Fibroblast of mammary gland (primary cell): ENCODE measurements around the gene PLIN4.
"Not testable (repeated sequence)": the region's sequence is repeated elsewhere in the genome, so short reads cannot be mapped to it uniquely, and the experiment has no call there.

ENCODE experiments used
- DNase-seq: peaks from one replicate; pipeline ENCODE4 v3.0.0-alpha.2; 2010; ENCODE audit warnings: low read depth
- H3K4me3 ChIP-seq: 2 replicates; pipeline ENCODE4 v1.5.1; 2011; ENCODE audit warnings: low read depth, mild to moderate bottlenecking, low read length, moderate library complexity; ENCODE audit not compliant: control insufficient read depth
- CTCF ChIP-seq: conservative IDR thresholded peaks from 2 replicates; pipeline ENCODE4 v1.5.1; 2011; ENCODE audit warnings: low read depth, low read length, inconsistent platforms; ENCODE audit not compliant: control insufficient read depth, insufficient read depth

The PLIN4 gene, protein sequence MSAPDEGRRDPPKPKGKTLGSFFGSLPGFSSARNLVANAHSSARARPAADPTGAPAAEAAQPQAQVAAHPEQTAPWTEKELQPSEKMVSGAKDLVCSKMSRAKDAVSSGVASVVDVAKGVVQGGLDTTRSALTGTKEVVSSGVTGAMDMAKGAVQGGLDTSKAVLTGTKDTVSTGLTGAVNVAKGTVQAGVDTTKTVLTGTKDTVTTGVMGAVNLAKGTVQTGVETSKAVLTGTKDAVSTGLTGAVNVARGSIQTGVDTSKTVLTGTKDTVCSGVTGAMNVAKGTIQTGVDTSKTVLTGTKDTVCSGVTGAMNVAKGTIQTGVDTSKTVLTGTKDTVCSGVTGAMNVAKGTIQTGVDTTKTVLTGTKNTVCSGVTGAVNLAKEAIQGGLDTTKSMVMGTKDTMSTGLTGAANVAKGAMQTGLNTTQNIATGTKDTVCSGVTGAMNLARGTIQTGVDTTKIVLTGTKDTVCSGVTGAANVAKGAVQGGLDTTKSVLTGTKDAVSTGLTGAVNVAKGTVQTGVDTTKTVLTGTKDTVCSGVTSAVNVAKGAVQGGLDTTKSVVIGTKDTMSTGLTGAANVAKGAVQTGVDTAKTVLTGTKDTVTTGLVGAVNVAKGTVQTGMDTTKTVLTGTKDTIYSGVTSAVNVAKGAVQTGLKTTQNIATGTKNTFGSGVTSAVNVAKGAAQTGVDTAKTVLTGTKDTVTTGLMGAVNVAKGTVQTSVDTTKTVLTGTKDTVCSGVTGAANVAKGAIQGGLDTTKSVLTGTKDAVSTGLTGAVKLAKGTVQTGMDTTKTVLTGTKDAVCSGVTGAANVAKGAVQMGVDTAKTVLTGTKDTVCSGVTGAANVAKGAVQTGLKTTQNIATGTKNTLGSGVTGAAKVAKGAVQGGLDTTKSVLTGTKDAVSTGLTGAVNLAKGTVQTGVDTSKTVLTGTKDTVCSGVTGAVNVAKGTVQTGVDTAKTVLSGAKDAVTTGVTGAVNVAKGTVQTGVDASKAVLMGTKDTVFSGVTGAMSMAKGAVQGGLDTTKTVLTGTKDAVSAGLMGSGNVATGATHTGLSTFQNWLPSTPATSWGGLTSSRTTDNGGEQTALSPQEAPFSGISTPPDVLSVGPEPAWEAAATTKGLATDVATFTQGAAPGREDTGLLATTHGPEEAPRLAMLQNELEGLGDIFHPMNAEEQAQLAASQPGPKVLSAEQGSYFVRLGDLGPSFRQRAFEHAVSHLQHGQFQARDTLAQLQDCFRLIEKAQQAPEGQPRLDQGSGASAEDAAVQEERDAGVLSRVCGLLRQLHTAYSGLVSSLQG (N-terminal part only)

DNA sequence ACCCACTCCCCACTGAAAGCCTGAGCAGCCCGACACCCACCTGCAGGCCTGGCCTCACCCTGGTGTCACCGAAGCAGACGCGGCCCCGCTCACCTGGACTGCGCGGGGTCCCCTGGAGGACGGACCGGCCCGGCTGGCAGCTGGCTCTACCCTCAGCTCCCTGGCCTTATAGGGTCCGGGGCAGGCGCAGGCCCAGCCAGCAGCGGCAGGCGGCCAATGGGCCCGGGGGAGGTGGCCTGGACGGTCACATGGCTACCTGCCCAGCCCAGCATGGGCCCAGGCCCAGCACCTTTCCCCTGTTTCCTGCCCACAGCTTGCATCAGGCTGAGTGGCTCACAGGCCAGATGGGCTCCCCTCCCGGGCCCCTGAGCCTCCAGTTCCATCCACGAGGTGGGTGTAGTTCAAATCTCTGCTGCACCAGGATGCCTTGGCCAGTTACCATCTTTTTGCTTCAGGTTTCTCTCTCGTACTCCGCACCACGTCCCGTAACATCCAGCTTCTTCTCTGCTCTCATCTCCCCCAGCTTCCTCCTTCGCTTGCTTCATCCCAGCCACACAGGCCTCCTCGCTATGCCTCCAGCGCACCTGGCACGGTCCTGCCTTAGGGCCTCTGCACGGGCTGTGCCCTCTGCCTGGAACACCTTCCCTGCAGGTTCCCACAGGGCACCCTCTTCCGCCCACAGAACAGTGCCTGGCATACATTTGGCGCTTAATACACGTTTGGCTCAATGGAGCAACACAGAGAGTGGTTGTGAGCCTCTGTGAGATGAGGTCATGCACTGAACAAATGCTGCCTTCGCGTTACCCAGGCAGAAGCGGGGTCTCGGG, at the start of gene PLIN4:
TSS of gene PLIN4 (minus strand) at position 142 of the 827 bp plus-strand sequence. CDS start 214 bp downstream, outside the sequence.
- H3K4me3 ChIP-seq = no peak within 1 kb of the TSS
- TF ChIP-seq CTCF = no peak

GRCh38 chr19:4567584-4568071, 49.3 kb upstream of the PLIN4 start:
- no peak overlapping the region for H3K4me3 ChIP-seq
- TF ChIP-seq CTCF = peak; percentile 82
- peak; percentile 60 for DNase-seq

More for the DNA sequence above, at the start of gene PLIN4:
- DNase-seq = peak; percentile 79

- no peak for TF ChIP-seq CTCF
- no peak for DNase-seq
- no peak overlapping the region for H3K4me3 ChIP-seq
These were observed 48.2 kb upstream of the PLIN4 start for GRCh38 chr19:4566402-4567051.

GRCh38 chr19:4563562-4563961, 45.3 kb upstream of the PLIN4 start:
- H3K4me3 ChIP-seq, DNase-seq: not testable (repeated sequence)

DNA sequence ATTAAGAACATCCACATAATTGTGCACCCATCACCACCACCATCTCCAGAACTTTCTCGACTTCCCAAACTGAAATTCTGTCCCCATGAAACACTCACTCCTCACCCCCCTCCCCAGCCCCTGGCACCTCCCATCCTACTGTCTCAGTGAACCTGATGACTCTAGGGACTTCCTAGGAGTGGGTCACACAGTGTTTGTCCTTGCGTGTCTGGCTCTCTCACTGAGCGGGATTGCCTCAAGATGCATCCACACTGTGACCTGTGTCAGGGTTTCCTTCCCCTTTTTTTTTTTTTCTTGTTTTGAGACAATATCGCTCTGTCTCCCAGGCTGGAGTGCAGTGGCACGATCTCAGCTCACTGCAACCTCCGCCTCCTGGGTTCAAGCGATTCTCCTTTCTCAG, 43.8 kb upstream of the PLIN4 start:
- DNase-seq = not testable (repeated sequence)

GRCh38 chr19:4559569-4559968, 41.3 kb upstream of the PLIN4 start, which contains the start of gene SEMA6B:
Gene SEMA6B (minus strand): TSS chr19:4559684. CDS start chr19:4558457, 1,227 bp downstream.
- no peak for DNase-seq
- no peak within 1 kb of the TSS for H3K4me3 ChIP-seq
- no peak for TF ChIP-seq CTCF

More for the DNA sequence above, 43.8 kb upstream of the PLIN4 start:
- H3K4me3 ChIP-seq = not testable (repeated sequence)
